GM23338 (cell line): Measurements from ENCODE around the gene CYP27A1.

Experiments
- CTCF ChIP-seq, 2 experiments: fragments of 200-600 bp in 1 of 2; sonication (generic) in 1 of 2; conservative IDR thresholded peaks; 2 replicates each; pipeline versions ENCODE4 v1.5.1 to v1.6.1; 2016 to 2017; ENCODE audit warnings: antibody characterized with exemption in 2 of 2, low read depth in 2 of 2, mild to moderate bottlenecking in 2 of 2, moderate library complexity in 1 of 2
- ZNF114 ChIP-seq: fragments of 250-450 bp; sonication (Bioruptor Pico); IDR thresholded peaks from 2 replicates; pipeline ENCODE4 v1.5.0; 2020; ENCODE audit warnings: mild to moderate bottlenecking, moderate library complexity

GRCh38 chr2:218861645-218862318 lies 79.8 kb downstream of the CYP27A1 start:
- TF ChIP-seq CTCF (conservative IDR thresholded peaks at IDR 0.05; ENCODE audit: low read depth in 2 of 2): no peak
- no peak for TF ChIP-seq ZNF114 (CRISPR knock-in tag)
